B cell (primary cell): Measurements from ENCODE around the gene SLC39A3. TPM values are rescaled to one million over a fixed set of nuclear protein-coding genes. Genes with fewer than 3 reads are reported as not detected.

Source experiments
- ATAC-seq: fragments of 200-7000 bp; cut with Tn5 transposase; one replicate; pipeline ENCODE4 v1.10.0; 2021; ENCODE audit warnings: low read depth, mild to moderate bottlenecking, moderate number of reproducible peaks, moderate library complexity
- CTCF ChIA-PET: fragments of 350-600 bp; sonication (Branson Sonifier 250); formaldehyde crosslinking; loops from one replicate; lab custom pipeline; 2021; ENCODE audit warnings: antibody characterized with exemption, inconsistent platforms; lab: Charles Lee
- POLR2A ChIA-PET: fragments of 350-600 bp; sonication (Branson Sonifier 250); formaldehyde crosslinking; loops from one replicate; lab custom pipeline; 2021; ENCODE audit warnings: antibody characterized with exemption; lab: Charles Lee
- DNase-seq: peaks from one replicate; pipeline ENCODE4 v3.0.0; 2013
- H2AFZ ChIP-seq: 2 replicates; pipeline ENCODE4 v1.6.1; 2012; ENCODE audit warnings: mild to moderate bottlenecking, low read depth, low read length; ENCODE audit not compliant: insufficient read depth, poor library complexity, severe bottlenecking
- H3K27ac ChIP-seq, 2 donors: 1 replicate in 1 of 2; 2 replicates in 1 of 2; pipeline ENCODE4 v1.5.1; 2012 to 2013; ENCODE audit warnings: low read length in 2 of 2, mild to moderate bottlenecking in 2 of 2, moderate library complexity in 1 of 2
- H3K27me3 ChIP-seq, 4 experiments: fragments of 200-600 bp in 1 of 4; sonication (generic) in 1 of 4; replicated peaks in 1 of 4; 1 replicate in 2 of 4; 2 replicates in 2 of 4; pipeline versions ENCODE4 v1.6.1 to v1.7.0; 2013 to 2016; ENCODE audit warnings: low read length in 3 of 4, mild to moderate bottlenecking in 2 of 4, mixed read lengths in 1 of 4, moderate library complexity in 1 of 4; ENCODE audit not compliant: insufficient read depth in 4 of 4, control insufficient read depth in 3 of 4; ENCODE audit errors: control extremely low read depth in 1 of 4
- H3K36me3 ChIP-seq, 2 experiments: replicated peaks in 1 of 2; 1 replicate in 1 of 2; 2 replicates in 1 of 2; pipeline versions ENCODE4 v1.6.1 to v1.7.1; 2013; ENCODE audit warnings: low read length in 1 of 2; ENCODE audit not compliant: insufficient read depth in 2 of 2, control insufficient read depth in 1 of 2; ENCODE audit errors: control extremely low read depth in 1 of 2, extremely low read depth in 1 of 2
- H3K4me1 ChIP-seq, 2 donors: fragments of 200-600 bp in 1 of 2; sonication (generic) in 1 of 2; 1 replicate in 1 of 2; 2 replicates in 1 of 2; pipeline versions ENCODE4 v1.5.1 to v1.6.1; 2013 to 2017; ENCODE audit warnings: low read length in 2 of 2; ENCODE audit not compliant: control insufficient read depth in 2 of 2, insufficient read depth in 2 of 2
- H3K4me2 ChIP-seq: replicated peaks from 2 replicates; pipeline ENCODE3; 2012; ENCODE audit warnings: mild to moderate bottlenecking, low read depth, low read length; ENCODE audit not compliant: poor library complexity, severe bottlenecking
- H3K4me3 ChIP-seq, 5 experiments: fragments of 200-600 bp in 1 of 5; sonication (generic) in 1 of 5; 1 replicate in 3 of 5; 2 replicates in 2 of 5; pipeline versions ENCODE4 v1.5.1 to v1.7.0; 2011 to 2016; ENCODE audit warnings: low read length in 4 of 5, mild to moderate bottlenecking in 4 of 5, low read depth in 2 of 5, control low read depth in 1 of 5, moderate library complexity in 1 of 5; ENCODE audit not compliant: insufficient read depth in 1 of 5; ENCODE audit errors: control extremely low read depth in 1 of 5, extremely low read depth in 1 of 5
- H3K79me2 ChIP-seq: fragments of 200-600 bp; sonication (generic); one replicate; pipeline ENCODE4 v1.6.0; 2016; ENCODE audit warnings: low read length; ENCODE audit not compliant: control insufficient read depth, insufficient read depth
- H3K9ac ChIP-seq: fragments of 200-600 bp; sonication (generic); 2 replicates; pipeline ENCODE4 v1.6.1; 2017; ENCODE audit warnings: mild to moderate bottlenecking, low read length, moderate library complexity
- H3K9me3 ChIP-seq, 3 donors: one replicate each; pipeline versions ENCODE4 v1.6.1 to v1.7.1; 2013; ENCODE audit warnings: low read length in 2 of 3; ENCODE audit not compliant: control insufficient read depth in 2 of 3, insufficient read depth in 1 of 3; ENCODE audit errors: control extremely low read depth in 1 of 3
- H4K20me1 ChIP-seq: 2 replicates; pipeline ENCODE4 v1.6.0; 2012; ENCODE audit warnings: mild to moderate bottlenecking, low read length; ENCODE audit not compliant: insufficient read depth, control insufficient read depth, poor library complexity, severe bottlenecking
- H3K27ac Mint-ChIP-seq: one replicate; pipeline ENCODE4 v1.8.0; 2021; ENCODE audit warnings: mixed read lengths
- H3K27me3 Mint-ChIP-seq: one replicate; pipeline ENCODE4 v1.8.0; 2021; ENCODE audit warnings: mixed read lengths
- H3K4me1 Mint-ChIP-seq: one replicate; pipeline ENCODE4 v1.8.0; 2021; ENCODE audit warnings: mixed read lengths
- H3K4me3 Mint-ChIP-seq: one replicate; pipeline ENCODE4 v1.8.0; 2021; ENCODE audit warnings: mixed read lengths
- H3K9me3 Mint-ChIP-seq: one replicate; pipeline ENCODE4 v1.8.0; 2022; ENCODE audit warnings: mixed read lengths; ENCODE audit not compliant: insufficient read depth
- EZH2 ChIP-seq: IDR thresholded peaks from 2 replicates; pipeline ENCODE4 v1.6.1; 2012; ENCODE audit warnings: borderline replicate concordance, low read depth, mild to moderate bottlenecking, moderate library complexity, low read length; ENCODE audit not compliant: insufficient read depth, poor library complexity, severe bottlenecking
- WGBS: methylation state at CpG from one replicate; pipeline ENCODE4 v1.1.5; 2013; ENCODE audit warnings: missing lambda C conversion rate; ENCODE audit not compliant: insufficient coverage; 5-methylcytosine and 5-hydroxymethylcytosine counted together
- intact Hi-C: fragments of 100-400 bp; cut with micrococcal nuclease; formaldehyde crosslinking; loops from one replicate; pipeline ENCODE4 v1.10.0; 2022
- polyA plus RNA-seq: library from polyadenylated mRNA; depleted of rRNA; stranded (reverse); fragments of >200 nt; gene quantifications from 2 replicates; pipeline ENCODE4 v1.2.3, GENCODE V29; 2012
- total RNA-seq, 2 donors: library from RNA; stranded (reverse); fragments of 120-200 nt in 1 of 2; gene quantifications; 1 replicate in 1 of 2; 2 replicates in 1 of 2; pipeline versions ENCODE4 v1.2.3 to v1.2.4, GENCODE V29; 2013 to 2022
- TF ChIP-seq, protein P1 (sequence below): fragments of 200-600 bp; IDR thresholded peaks from one replicate; pipeline ENCODE4 v1.8.0; 2022; ENCODE audit warnings: antibody characterized with exemption, mild to moderate bottlenecking

SLC39A3 gene
- total and polyA plus RNA-seq, 2 donors (not counting 1 experiment from before 2014, with no cell fraction given) = 36.4 to 37.6 TPM

GRCh38 chr19:2766594-2767372 is 27.0 kb upstream of the SLC39A3 start:
- no peak overlapping the region for H3K27ac Mint-ChIP-seq
- no peaks in the 10 kb centered on the region for H3K27me3 Mint-ChIP-seq
- Histone ChIP-seq H3K9ac (no peak overlapping the region), H3K4me1 (peaks cover 0 to 5% of the 10 kb centered on the region in 2 donors), H4K20me1 (peaks cover 49% of the 10 kb centered on the region), H3K4me2 (no peak overlapping the region), H3K36me3 (peaks cover 0 to 67% of the 10 kb centered on the region in 2 experiments), H2AFZ (no peak overlapping the region), H3K27me3 (no peaks in the 10 kb centered on the region), H3K79me2 (peaks cover 41% of the 10 kb centered on the region), H3K9me3 (no peaks in the 10 kb centered on the region), H3K4me3 (no peak overlapping the region), H3K27ac (no peak overlapping the region)
- no peak overlapping the region for H3K4me3 Mint-ChIP-seq
- 96% methylated on average over 35 of the region's 35 CpGs for WGBS
- DNase-seq (no peak), ATAC-seq (no peak)
- H3K9me3 Mint-ChIP-seq = no peaks in the 10 kb centered on the region
- intact Hi-C loops = no loop called here
- H3K4me1 Mint-ChIP-seq = no peaks in the 10 kb centered on the region
- TF ChIP-seq, protein P1, sequence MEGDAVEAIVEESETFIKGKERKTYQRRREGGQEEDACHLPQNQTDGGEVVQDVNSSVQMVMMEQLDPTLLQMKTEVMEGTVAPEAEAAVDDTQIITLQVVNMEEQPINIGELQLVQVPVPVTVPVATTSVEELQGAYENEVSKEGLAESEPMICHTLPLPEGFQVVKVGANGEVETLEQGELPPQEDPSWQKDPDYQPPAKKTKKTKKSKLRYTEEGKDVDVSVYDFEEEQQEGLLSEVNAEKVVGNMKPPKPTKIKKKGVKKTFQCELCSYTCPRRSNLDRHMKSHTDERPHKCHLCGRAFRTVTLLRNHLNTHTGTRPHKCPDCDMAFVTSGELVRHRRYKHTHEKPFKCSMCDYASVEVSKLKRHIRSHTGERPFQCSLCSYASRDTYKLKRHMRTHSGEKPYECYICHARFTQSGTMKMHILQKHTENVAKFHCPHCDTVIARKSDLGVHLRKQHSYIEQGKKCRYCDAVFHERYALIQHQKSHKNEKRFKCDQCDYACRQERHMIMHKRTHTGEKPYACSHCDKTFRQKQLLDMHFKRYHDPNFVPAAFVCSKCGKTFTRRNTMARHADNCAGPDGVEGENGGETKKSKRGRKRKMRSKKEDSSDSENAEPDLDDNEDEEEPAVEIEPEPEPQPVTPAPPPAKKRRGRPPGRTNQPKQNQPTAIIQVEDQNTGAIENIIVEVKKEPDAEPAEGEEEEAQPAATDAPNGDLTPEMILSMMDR = no peak
- no peak for TF ChIP-seq EZH2
- CTCF ChIA-PET = no interaction called here
- POLR2A ChIA-PET = no interaction called here

DNA sequence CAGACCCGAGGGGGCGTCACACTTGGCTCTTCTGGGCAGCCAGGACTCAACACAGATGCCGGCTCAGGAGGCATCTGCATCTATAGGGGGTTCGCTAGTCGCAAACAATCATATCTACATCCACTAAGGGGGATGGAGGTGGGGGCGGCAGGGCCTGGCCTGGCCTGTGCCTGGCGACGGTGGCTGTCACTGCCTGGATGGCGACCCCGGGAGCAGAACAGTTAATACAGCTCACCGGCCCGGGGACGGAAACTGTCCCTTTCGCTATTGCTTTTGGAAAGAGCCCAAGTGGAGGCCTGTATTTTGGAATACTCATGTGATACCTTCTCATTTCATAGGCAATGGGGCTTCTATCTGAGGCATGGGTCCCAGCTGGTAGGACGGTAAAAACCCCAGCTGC is 25.6 kb upstream of the SLC39A3 start:
- POLR2A ChIA-PET = no interaction called here
- H3K27me3 Mint-ChIP-seq = no peaks in the 10 kb centered on the region
- Histone ChIP-seq H3K36me3 (peaks cover 0 to 74% of the 10 kb centered on the region in 2 experiments), H3K9me3 (no peaks in the 10 kb centered on the region), H3K27ac (no peak overlapping the region), H3K4me1 (peaks cover 0 to 5% of the 10 kb centered on the region in 2 donors), H4K20me1 (peaks cover 35% of the 10 kb centered on the region), H3K9ac (no peak overlapping the region), H3K4me3 (no peak overlapping the region), H3K79me2 (peaks cover 26% of the 10 kb centered on the region), H2AFZ (no peak overlapping the region), H3K27me3 (no peaks in the 10 kb centered on the region), H3K4me2 (no peak overlapping the region)
- no peak for ATAC-seq
- no peak overlapping the region for H3K4me3 Mint-ChIP-seq
- intact Hi-C loops = no loop called here
- H3K27ac Mint-ChIP-seq = no peak overlapping the region
- no peak for DNase-seq
- no peaks in the 10 kb centered on the region for H3K4me1 Mint-ChIP-seq
- TF ChIP-seq EZH2 = no peak
- TF ChIP-seq, protein P1 = no peak
- 100% methylated on average over 8 of the region's 15 CpGs for WGBS
- CTCF ChIA-PET = interaction anchor here (1.1 kb wide), 1 partner anchor 16 kb away, joined by 4 read pairs; no protein-coding TSS in a partner anchor
- no peaks in the 10 kb centered on the region for H3K9me3 Mint-ChIP-seq
